GM18507 (cell line): ENCODE measurements around the gene CDIP1.

Experiments used
- DNase-seq: peaks from one replicate; pipeline ENCODE4 v3.0.0; 2011; ENCODE audit warnings: low read depth; ENCODE audit not compliant: insufficient read length; ENCODE audit errors: extremely low spot score
- FAIRE-seq: peaks from 2 replicates; lab custom pipeline; 2011; peaks lifted over from hg19 to GRCh38; lab: Jason Lieb, UNC

The CDIP1 gene

DNA sequence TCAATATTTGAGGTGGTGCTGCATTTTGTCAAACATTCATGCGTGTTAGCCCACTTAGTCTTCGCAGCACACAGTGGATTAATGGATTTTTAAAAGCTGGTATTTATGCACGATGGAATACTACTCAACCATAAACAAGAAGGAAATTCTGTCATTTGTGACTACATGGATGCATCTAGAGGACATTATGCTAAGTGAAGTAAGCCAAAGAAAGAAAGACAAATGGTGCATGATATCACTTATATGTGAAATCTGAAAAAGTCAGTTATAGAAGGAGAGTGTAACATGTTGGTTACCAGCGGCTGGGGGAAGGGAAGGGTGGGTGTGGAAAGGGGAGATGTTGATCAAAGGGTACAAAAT, 39.4 kb downstream of the CDIP1 start:
- no peak for FAIRE-seq
- DNase-seq = no peak

DNA sequence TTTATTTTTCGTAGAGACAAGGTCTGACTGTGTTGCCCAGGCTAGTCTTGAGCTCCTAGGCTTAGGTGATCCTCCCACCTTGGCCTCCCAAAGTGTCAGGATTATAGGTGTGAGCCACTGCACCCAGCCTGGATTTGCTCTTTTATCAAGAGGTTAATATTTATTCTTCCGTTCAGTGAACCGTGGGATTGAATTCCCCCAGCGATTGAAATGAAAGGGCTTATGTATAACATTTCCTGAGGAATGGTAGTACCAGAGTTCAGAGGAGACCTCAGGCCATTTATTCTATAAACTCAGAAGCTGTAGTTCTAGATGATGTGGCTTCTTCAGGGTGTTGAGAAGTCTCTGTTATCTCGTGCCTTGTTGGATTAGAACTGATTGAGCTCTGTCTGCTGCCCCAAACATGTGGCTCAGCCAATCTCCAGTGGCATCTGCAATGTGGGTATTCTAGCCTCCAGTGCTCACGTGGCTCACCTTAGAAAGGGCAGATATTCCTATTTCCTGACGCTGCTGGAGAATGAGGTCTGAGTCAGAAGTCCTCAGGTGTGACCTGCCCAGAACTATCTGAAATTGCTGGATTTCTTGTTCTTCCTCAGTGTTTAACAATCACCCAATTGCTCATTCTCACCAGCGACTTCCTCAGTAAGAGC, 39.9 kb downstream of the CDIP1 start:
- no peak for FAIRE-seq
- DNase-seq = no peak

DNA sequence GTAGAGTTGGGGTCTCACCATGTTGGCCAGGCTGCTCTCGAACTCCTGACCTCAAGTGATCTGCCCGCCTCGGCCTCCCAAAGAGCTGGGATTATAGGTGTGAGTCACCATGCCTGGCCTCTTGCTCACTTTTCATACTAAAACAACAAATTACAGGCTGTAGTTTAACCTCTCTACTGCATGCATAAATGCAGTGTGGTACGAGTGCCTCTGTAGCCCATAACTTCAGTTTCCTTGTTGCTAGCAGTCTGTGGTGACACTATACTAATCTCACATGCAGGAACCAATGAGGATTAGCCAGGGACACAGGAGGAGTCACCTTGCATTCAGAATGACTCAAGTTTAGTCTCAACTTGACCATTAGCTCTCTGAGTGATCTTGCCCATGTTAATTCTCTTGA, 42.3 kb downstream of the CDIP1 start:
- no peak for DNase-seq
- no peak for FAIRE-seq

DNA sequence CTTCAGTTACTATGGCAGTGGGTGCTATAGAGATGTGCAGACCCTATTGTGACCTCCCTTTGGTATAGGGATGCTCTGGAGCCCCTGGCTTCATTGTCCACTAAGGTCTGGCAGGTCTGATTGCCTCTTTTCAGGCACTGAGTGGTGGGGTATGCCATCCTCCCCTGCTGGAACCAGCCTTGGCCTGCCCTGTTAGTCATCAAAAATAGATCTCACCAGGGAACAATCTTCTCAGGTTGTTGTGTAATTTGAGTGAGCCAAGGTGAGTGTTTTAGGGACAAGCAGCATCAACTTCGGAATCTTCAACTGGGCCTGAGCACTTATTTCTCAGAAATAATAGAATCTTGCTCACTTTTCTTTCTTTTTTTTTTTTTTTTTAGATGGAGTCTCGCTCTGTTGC, 42.8 kb downstream of the CDIP1 start:
- no peak for DNase-seq
- no peak for FAIRE-seq

DNA sequence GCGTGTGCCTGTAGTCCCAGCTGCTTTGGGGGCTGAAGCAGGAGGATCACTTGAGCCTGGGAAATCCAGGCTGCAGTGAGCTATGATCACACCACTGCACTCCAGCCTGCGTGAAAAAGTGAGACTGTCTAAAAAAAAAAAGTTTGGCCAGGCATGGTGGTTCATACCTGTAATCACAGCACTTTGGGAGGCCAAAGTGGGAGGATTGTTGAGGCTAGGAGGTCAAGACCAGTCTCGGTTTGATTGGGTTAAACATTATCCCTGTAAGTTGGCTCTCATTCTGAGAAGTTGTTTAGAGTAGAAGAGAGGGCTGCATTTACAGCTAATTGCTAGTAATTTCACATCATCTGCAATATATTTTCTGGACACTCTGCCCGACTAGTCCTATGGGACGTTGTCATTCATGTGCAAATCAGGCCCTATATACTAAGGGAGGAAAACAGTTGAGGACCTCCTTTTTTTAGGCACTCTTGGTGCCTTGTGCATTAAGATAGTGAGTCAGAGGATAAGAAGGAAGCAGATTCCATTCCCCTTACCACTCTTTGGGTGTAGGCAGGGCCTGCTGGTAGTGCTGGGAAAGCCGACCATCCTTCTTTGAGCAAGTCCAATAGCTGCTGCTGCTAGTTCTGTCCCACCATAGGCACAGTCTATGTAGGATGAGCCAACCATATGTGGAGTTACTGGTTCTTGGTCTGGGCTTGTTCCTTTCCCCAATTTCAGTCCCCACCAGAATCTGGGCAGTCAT, 43.7 kb downstream of the CDIP1 start:
- FAIRE-seq (no peak), DNase-seq (no peak)

DNA sequence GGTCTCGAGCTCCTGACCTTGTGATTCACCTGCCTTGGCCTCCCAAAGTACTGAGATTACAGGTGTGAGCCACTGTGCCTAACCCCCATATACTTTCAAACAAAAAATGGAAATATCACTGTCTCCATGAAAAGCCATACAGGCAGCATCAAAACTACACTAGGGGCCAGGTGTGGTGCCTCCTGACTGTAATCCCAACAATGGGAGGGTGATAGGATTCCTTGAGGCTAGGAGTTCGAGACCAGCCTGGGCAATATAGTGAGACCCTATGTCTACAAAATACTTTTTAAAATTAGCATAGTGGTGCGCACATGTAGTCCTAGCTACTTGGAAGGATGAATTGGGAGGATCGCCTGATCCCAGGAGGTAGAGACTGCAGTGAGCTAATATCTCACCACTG, 46.7 kb downstream of the CDIP1 start:
- DNase-seq = no peak
- FAIRE-seq = no peak

- DNase-seq (no peak), FAIRE-seq (no peak)
Observed at GRCh38 chr16:4489030-4489429, 49.5 kb downstream of the CDIP1 start.

DNA sequence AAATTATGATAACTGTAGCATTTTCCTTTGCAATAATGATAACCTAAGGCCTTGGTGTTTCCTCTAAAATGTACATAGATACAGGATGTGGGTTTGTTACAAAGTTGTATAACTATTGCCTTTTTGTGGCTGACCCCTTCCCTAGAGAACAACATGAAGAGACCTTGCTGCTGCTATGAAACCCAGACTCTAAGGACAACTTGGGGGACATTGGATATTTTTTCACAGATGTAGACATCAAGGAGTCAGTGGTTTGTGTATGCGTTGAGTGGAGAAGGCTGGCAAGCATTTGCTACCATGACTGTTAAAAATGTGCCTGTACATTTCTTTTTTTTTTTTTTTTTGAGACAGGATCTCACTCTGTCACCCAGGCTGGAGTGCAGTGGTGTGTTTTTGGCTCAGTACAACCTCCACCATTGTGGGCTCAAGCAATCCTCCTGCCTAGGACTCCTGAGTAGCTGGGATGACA, 50.0 kb downstream of the CDIP1 start:
- no peak for FAIRE-seq

GRCh38 chr16:4487955-4488498, 50.5 kb downstream of the CDIP1 start:
- FAIRE-seq (no peak), DNase-seq (no peak)

More for the DNA sequence above, 50.0 kb downstream of the CDIP1 start:
- no peak for DNase-seq

- no peak for DNase-seq
- FAIRE-seq = no peak
Observed at GRCh38 chr16:4486126-4486893, 52.3 kb downstream of the CDIP1 start.

- DNase-seq (no peak), FAIRE-seq (no peak)
Observed at GRCh38 chr16:4481963-4482362, 56.6 kb downstream of the CDIP1 start.

- DNase-seq (no peak), FAIRE-seq (no peak)
Observed at GRCh38 chr16:4481526-4481925, 57.0 kb downstream of the CDIP1 start.

DNA sequence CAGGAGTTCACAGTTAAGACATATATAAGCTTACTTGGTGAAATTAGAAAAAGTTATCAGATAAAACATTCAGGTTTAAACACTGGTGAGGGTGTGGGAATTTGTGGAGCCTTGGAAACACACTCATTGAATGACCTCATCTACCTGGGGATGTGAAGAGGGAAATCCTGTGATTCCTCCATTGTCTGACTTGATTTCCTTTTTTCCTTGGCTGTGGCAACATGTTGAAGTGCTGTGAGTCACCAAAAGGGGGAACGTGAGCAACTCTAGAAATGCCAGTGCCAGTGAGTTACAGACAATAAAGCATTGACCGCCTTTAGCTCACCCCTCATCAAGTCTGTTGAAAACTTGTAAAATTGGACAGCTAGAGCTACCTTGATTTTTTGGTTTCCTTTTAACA, 60.6 kb downstream of the CDIP1 start:
- FAIRE-seq = no peak
- no peak for DNase-seq

DNA sequence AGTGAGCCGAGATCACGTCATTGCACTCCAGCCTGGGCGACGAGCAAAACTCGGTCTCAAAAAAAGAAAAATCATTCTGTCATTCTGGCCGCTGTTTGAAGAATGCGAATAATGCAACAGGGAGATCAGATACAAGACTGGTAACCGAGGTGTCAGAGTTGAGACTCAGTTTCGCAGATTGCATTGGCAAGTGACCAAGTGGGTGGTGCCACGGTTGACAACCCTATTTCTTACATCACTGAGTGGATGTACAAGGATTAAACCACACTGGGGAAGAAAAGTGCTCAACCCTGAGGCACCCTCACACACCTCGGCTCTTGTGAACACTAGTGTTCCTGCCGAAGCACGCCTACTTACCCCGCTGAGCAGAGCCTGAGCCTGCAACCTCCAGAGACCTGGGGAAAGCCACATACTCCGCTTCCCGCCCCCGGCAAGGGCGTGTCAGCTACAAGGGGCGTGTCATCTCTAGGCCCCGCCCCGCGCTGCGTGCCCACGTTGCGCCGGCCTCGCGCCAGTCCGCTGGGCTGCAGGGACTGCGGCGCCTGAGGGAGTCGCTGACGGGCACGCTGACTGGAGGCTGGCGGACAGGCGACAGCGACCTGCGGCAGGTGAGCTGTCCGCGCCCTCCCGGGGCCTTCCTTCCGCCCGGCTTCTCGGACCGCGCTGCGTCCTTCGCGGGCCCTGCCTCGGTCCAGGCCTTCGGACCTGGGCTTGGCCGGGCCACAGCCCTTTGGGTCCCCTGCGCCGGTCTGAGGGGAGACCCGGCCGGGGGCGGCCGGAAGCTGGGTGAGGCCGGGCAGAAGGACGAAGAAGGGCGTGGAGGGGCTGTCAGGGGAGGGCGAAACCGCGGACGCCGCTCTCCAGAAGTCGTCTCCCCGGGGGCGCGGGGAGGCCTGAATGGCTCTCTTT, 62.4 kb downstream of the CDIP1 start, which contains the start of gene HMOX2:
Gene HMOX2 (plus strand): TSS at position 519 of the 909 bp plus-strand sequence. CDS start 29,127 bp downstream, outside the sequence.
- peak; percentile 96 for FAIRE-seq
- peak; percentile 98 for DNase-seq

GRCh38 chr16:4474192-4474961, 64.2 kb downstream of the CDIP1 start, which contains the start of gene NMRAL1:
TSS of gene NMRAL1 (minus strand) at chr16:4474625. CDS start at chr16:4474132, 493 bp downstream.
- DNase-seq (peak; percentile 78), FAIRE-seq (peak; percentile 77)

- FAIRE-seq (no peak), DNase-seq (no peak)
Observed at GRCh38 chr16:4472880-4473279, 65.7 kb downstream of the CDIP1 start.

DNA sequence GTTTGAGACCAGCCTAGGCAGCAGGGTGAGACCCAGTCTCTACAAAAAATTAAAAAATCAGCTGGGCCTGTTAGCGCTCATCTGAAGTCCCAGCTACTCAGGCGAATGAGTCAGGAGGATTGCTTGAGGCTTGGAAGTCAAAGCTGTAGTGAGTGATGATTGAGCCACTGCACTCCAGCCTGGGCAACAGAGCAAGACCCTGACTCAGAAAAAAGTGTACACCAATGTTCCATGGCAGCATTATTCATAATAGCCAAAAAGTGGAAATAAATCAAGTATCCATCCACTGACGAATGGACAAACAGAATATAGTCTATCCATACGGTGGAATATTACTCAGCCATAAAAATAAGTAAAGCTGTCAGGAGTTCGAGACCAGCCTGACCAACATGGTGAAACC, 66.7 kb downstream of the CDIP1 start:
- FAIRE-seq = no peak
- DNase-seq = no peak

DNA sequence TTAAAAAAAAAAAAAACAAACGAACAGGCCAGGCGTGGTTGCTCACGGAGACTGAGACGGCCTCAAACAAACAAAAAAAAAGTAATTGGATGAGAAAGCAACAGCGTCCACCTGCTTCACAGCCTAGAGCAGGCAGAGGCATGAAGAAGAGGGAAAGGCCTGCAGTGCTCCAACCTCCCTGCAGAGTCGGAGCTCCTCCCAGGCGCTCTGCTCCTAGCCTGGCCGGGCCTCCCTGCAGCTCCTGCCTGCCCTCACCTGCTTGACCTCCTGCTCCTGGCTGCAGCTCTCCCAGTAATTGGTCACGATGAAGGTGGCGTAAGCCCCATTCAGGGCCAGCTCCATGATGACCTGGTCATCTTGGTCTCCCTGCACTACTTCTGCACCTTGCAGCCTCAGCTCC, 69.6 kb downstream of the CDIP1 start:
- FAIRE-seq (no peak), DNase-seq (no peak)
